K562 (cell line): Measurements from ENCODE around the gene TAS1R3. TPM values are rescaled to one million over a fixed set of nuclear protein-coding genes. Genes with fewer than 3 reads are reported as not detected.

ENCODE experiments used
- AFF4 ChIP-seq: sonication (generic); formaldehyde crosslinking; IDR thresholded peaks from 2 replicates; pipeline ENCODE4 v1.8.0; 2023; ENCODE audit warnings: mild to moderate bottlenecking, missing genetic modification reagents
- ASH1L ChIP-seq: fragments of 450-650 bp; IDR thresholded peaks from 2 replicates; pipeline ENCODE4 v1.6.1; 2018; ENCODE audit warnings: borderline replicate concordance, mild to moderate bottlenecking, low read depth; ENCODE audit not compliant: partially characterized antibody
- CC2D1A ChIP-seq: fragments of 450-650 bp; IDR thresholded peaks from 2 replicates; pipeline ENCODE4 v1.6.1; 2017; ENCODE audit warnings: mild to moderate bottlenecking
- CREB5 ChIP-seq: fragments of 250-450 bp; sonication (Bioruptor Pico); IDR thresholded peaks from 2 replicates; pipeline ENCODE4 v1.5.0; 2020; ENCODE audit warnings: mild to moderate bottlenecking
- CREM ChIP-seq: IDR thresholded peaks from 2 replicates; pipeline ENCODE4 v1.6.1; 2014; ENCODE audit warnings: antibody characterized with exemption, low read depth
- KAT8 ChIP-seq: fragments of 450-650 bp; IDR thresholded peaks from 2 replicates; pipeline ENCODE4 v1.6.1; 2016; ENCODE audit warnings: low read depth, mild to moderate bottlenecking
- NFE2L1 ChIP-seq: fragments of 450-650 bp; IDR thresholded peaks from 2 replicates; pipeline ENCODE4 v1.6.1; 2016; ENCODE audit warnings: missing genetic modification characterization, low read depth, mild to moderate bottlenecking, missing compliant biosample characterization, moderate library complexity, borderline replicate concordance
- NR3C1 ChIP-seq: sonication (generic); formaldehyde crosslinking; IDR thresholded peaks from 2 replicates; pipeline ENCODE4 v1.8.1; 2022; ENCODE audit warnings: missing genetic modification reagents
- POLR2A ChIP-seq: fragments of 450-650 bp; conservative IDR thresholded peaks from 2 replicates; pipeline ENCODE4 v1.6.1; 2016
- POLR2G ChIP-seq: fragments of 200-400 bp; formaldehyde crosslinking; IDR thresholded peaks from 2 replicates; pipeline ENCODE4 v1.6.1; 2017; ENCODE audit warnings: low read depth, mild to moderate bottlenecking, antibody characterized with exemption, low read length, moderate library complexity
- PPARD ChIP-seq: fragments of 250-450 bp; sonication (Bioruptor Pico); IDR thresholded peaks from 2 replicates; pipeline ENCODE4 v1.8.0; 2022; ENCODE audit warnings: inconsistent platforms, mild to moderate bottlenecking, moderate library complexity
- RBFOX2 ChIP-seq: fragments of 200-400 bp; formaldehyde crosslinking; IDR thresholded peaks from 2 replicates; pipeline ENCODE4 v1.6.1; 2017; ENCODE audit warnings: low read depth, mild to moderate bottlenecking, low read length, moderate library complexity
- RBM22 ChIP-seq: fragments of 200-400 bp; formaldehyde crosslinking; IDR thresholded peaks from 2 replicates; pipeline ENCODE4 v1.6.1; 2018; ENCODE audit warnings: low read length, low read depth; ENCODE audit not compliant: poor library complexity, severe bottlenecking
- SIRT6 ChIP-seq: IDR thresholded peaks from one replicate; pipeline ENCODE4 v1.6.1; 2012; ENCODE audit warnings: low read depth, mild to moderate bottlenecking, control low read depth, inconsistent platforms, low read length, moderate library complexity
- TCFL5 ChIP-seq: fragments of 250-450 bp; sonication (Bioruptor Pico); conservative IDR thresholded peaks from 2 replicates; pipeline ENCODE4 v1.6.1; 2021; ENCODE audit warnings: mild to moderate bottlenecking, moderate library complexity, matching md5 sums
- U2AF1 ChIP-seq: fragments of 200-400 bp; formaldehyde crosslinking; optimal IDR thresholded peaks from 2 replicates; pipeline ENCODE3; 2017; ENCODE audit warnings: mild to moderate bottlenecking, low read depth, low read length, moderate library complexity
- ZBTB34 ChIP-seq: fragments of 250-450 bp; sonication (Bioruptor Pico); IDR thresholded peaks from 2 replicates; pipeline ENCODE4 v1.8.0; 2021; ENCODE audit warnings: mild to moderate bottlenecking, moderate library complexity
- ZBTB8A ChIP-seq: fragments of 450-650 bp; IDR thresholded peaks from 2 replicates; pipeline ENCODE4 v1.6.1; 2018; ENCODE audit warnings: mild to moderate bottlenecking, moderate library complexity; ENCODE audit not compliant: partially characterized antibody
- ZNF431 ChIP-seq: sonication (generic); formaldehyde crosslinking; IDR thresholded peaks from 2 replicates; pipeline ENCODE4 v1.8.0; 2022; ENCODE audit warnings: mild to moderate bottlenecking, missing genetic modification reagents
- polyA plus RNA-seq, 8 experiments: library from polyadenylated mRNA; depleted of rRNA in 4 of 8; stranded (reverse) in 5 of 8; unstranded in 3 of 8; fragments of >200 nt; fragmentation: Nextera tagmentation in 2 of 8; fragmentation: Illumina TruSeq in 1 of 8; extraction: Ambion mirVana in 2 of 8; extraction: Trizol in 1 of 8; gene quantifications; 2 replicates each; pipeline versions ENCODE4 v1.2.1 to v1.2.3, GENCODE V29; 2011 to 2014; ENCODE audit warnings: inconsistent platforms in 1 of 8, missing spikeins in 1 of 8
- total RNA-seq, 7 experiments: library from RNA; depleted of rRNA in 6 of 7; stranded (reverse); fragments of >200 nt in 6 of 7; fragmentation: Illumina TruSeq in 2 of 7; extraction: Trizol in 2 of 7; gene quantifications; 2 replicates each; pipeline versions ENCODE4 v1.2.1 to v1.2.3, GENCODE V29; 2011 to 2021; ENCODE audit warnings: low replicate concordance in 1 of 7
- TF ChIP-seq, protein P1 (sequence below), 3 experiments: fragments of 200-800 bp in 1 of 3; sonication (Bioruptor generic) in 1 of 3; sonication (generic) in 1 of 3; formaldehyde crosslinking in 1 of 3; IDR thresholded peaks; 2 replicates each; pipeline versions ENCODE4 v1.6.1 to v1.8.0; 2016 to 2022; ENCODE audit warnings: mild to moderate bottlenecking in 2 of 3, missing compliant biosample characterization in 2 of 3, missing genetic modification characterization in 2 of 3, missing genetic modification reagents in 1 of 3

TAS1R3 gene
- total and polyA plus RNA-seq, 9 of the 15 experiments (the other 6 are each of a cell fraction or from before 2014, with no cell fraction given): 0.07 to 0.13 TPM; not detected in 7

- TF ChIP-seq ZBTB34 (no peak), ZNF431 (CRISPR knock-in tag) (no peak), ZBTB8A (no peak), CREM (no peak), CREB5 (no peak), CC2D1A (no peak), SIRT6 (no peak), KAT8 (no peak), PPARD (CRISPR knock-in tag) (no peak), U2AF1 (no peak), POLR2G (peak; percentile 79), RBM22 (peak; percentile 93), NR3C1 (CRISPR knock-in tag) (no peak), AFF4 (no peak), TCFL5 (CRISPR knock-in tag) (no peak), RBFOX2 (peak; percentile 72), NFE2L1 (tag) (no peak), POLR2A (peak; percentile 47), ASH1L (no peak)
- TF ChIP-seq, protein P1, sequence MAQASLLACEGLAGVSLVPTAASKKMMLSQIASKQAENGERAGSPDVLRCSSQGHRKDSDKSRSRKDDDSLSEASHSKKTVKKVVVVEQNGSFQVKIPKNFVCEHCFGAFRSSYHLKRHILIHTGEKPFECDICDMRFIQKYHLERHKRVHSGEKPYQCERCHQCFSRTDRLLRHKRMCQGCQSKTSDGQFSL (CRISPR knock-in tag; IDR thresholded peaks at IDR 0.05): peak; percentile 15; the same call in 1 of the 2 replicates
- TF ChIP-seq, protein P1 (tag; IDR thresholded peaks at IDR 0.05): no peak
Measured at GRCh38 chr1:1312450-1313314, 18.4 kb upstream of the TAS1R3 start (continued).
